HepG2 (cell line): Measurements from ENCODE around the gene ZNF189. TPM values are rescaled to one million over a fixed set of nuclear protein-coding genes. Genes with fewer than 3 reads are reported as not detected.

Experiments
- CHD2 ChIP-seq: IDR thresholded peaks from 2 replicates; pipeline ENCODE4 v1.6.1; 2011; ENCODE audit warnings: low read depth, low read length, improper control_type of control experiment
- EED ChIP-seq: sonication (generic); formaldehyde crosslinking; IDR thresholded peaks from 2 replicates; pipeline ENCODE4 v1.5.0; 2020; ENCODE audit warnings: mild to moderate bottlenecking, missing genetic modification reagents
- ELF3 ChIP-seq: IDR thresholded peaks from 2 replicates; pipeline ENCODE4 v1.6.1; 2016; ENCODE audit warnings: missing genetic modification reagents, missing compliant biosample characterization
- GATAD2A ChIP-seq: IDR thresholded peaks from 2 replicates; pipeline ENCODE4 v1.6.1; 2016
- KDM1A ChIP-seq: IDR thresholded peaks from 2 replicates; pipeline ENCODE4 v1.6.1; 2016; ENCODE audit warnings: missing compliant biosample characterization
- NCOR1 ChIP-seq: fragments of 200-600 bp; sonication (generic); IDR thresholded peaks from 2 replicates; pipeline ENCODE4 v1.7.0; 2017; ENCODE audit warnings: antibody characterized with exemption, low read length, borderline replicate concordance
- SOX5 ChIP-seq: IDR thresholded peaks from 2 replicates; pipeline ENCODE4 v1.6.1; 2016; ENCODE audit warnings: borderline replicate concordance
- ZBTB8A ChIP-seq: sonication (generic); formaldehyde crosslinking; IDR thresholded peaks from 2 replicates; pipeline ENCODE4 v1.4.0; 2020; ENCODE audit warnings: mild to moderate bottlenecking, low read depth, missing genetic modification reagents, borderline replicate concordance
- ZNF564 ChIP-seq: sonication (generic); formaldehyde crosslinking; IDR thresholded peaks from 2 replicates; pipeline ENCODE4 v1.8.1; 2023; ENCODE audit warnings: mild to moderate bottlenecking, missing genetic modification reagents
- polyA plus RNA-seq, 8 experiments: library from polyadenylated mRNA; depleted of rRNA in 3 of 8; stranded (reverse) in 7 of 8; unstranded in 1 of 8; fragments of >200 nt; fragmentation: Illumina TruSeq in 4 of 8; extraction: Trizol in 4 of 8; gene quantifications; 2 replicates each; pipeline versions ENCODE4 v1.2.1 to v1.2.3, GENCODE V29; 2011 to 2016; ENCODE audit warnings: low read depth in 4 of 8, missing spikeins in 1 of 8, mixed read lengths in 1 of 8; ENCODE audit not compliant: insufficient read depth in 1 of 8
- total RNA-seq, 5 experiments: library from RNA; depleted of rRNA; stranded (reverse); fragments of >200 nt; fragmentation: Illumina TruSeq; extraction: Trizol; gene quantifications; 2 replicates each; pipeline ENCODE4 v1.2.3, GENCODE V29; 2016; ENCODE audit warnings: low read depth in 1 of 5
- TF ChIP-seq, protein P1 (sequence below): fragments of 450-650 bp; IDR thresholded peaks from 2 replicates; pipeline ENCODE4 v1.6.1; 2017
- TF ChIP-seq, protein P2 (sequence below): IDR thresholded peaks from 2 replicates; pipeline ENCODE4 v1.6.1; 2016
- TF ChIP-seq, protein P3 (sequence below): sonication (generic); formaldehyde crosslinking; IDR thresholded peaks from 2 replicates; pipeline ENCODE4 v1.8.0; 2022; ENCODE audit warnings: mild to moderate bottlenecking, missing genetic modification reagents, borderline replicate concordance
- TF ChIP-seq, protein P4 (sequence below): sonication (generic); formaldehyde crosslinking; IDR thresholded peaks from 2 replicates; pipeline ENCODE4 v1.5.1; 2020; ENCODE audit warnings: missing genetic modification reagents, mild to moderate bottlenecking, borderline replicate concordance
- TF ChIP-seq, protein P5 (sequence below): sonication (generic); formaldehyde crosslinking; IDR thresholded peaks from one replicate; pipeline ENCODE4 v1.5.1; 2020; ENCODE audit warnings: mild to moderate bottlenecking, missing genetic modification reagents; ENCODE audit errors: not compliant biosample characterization

Gene ZNF189
- total and polyA plus RNA-seq, 2 of the 13 experiments (the other 11 are each of a cell fraction or from before 2014, with no cell fraction given), result 8.4 to 50.0 TPM

DNA sequence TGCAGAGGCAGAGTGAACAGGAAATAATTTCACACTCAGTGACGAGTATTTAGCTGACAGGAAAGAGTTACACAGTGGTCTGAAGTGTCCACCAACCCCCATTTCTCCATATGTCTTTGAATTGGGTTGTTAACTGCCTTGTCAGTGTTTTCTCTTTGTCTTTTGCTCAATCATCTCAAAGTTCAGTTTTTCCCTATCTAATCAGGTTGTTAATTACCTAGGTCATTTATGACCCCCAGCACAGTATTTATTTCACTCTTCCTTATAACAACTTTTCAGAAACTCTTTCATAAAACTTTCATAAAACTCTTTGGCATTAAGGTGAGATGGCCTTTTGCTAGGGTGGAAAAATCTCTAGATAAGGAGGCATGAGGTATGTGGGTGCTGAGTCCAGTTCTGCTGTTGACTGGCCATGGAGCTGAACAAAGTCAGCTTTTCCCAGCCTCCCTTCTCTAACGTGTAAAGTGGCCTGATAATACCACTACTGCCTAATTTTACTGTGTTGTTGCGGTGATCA is 42.1 kb downstream of the ZNF189 start (continued):
- TF ChIP-seq CHD2 (no peak), ZNF564 (CRISPR knock-in tag) (no peak), GATAD2A (peak; percentile 50; the same call in 1 of the 2 replicates), ZBTB8A (CRISPR knock-in tag) (no peak), EED (no peak), NCOR1 (peak; percentile 54; the same call in 1 of the 2 replicates), SOX5 (CRISPR knock-in tag) (peak; percentile 41; the same call in 1 of the 2 replicates), ELF3 (CRISPR knock-in tag) (peak; percentile 52; the same call in 1 of the 2 replicates), KDM1A (CRISPR knock-in tag) (no peak)
- TF ChIP-seq, protein P1, sequence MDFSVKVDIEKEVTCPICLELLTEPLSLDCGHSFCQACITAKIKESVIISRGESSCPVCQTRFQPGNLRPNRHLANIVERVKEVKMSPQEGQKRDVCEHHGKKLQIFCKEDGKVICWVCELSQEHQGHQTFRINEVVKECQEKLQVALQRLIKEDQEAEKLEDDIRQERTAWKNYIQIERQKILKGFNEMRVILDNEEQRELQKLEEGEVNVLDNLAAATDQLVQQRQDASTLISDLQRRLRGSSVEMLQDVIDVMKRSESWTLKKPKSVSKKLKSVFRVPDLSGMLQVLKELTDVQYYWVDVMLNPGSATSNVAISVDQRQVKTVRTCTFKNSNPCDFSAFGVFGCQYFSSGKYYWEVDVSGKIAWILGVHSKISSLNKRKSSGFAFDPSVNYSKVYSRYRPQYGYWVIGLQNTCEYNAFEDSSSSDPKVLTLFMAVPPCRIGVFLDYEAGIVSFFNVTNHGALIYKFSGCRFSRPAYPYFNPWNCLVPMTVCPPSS, result no peak
- TF ChIP-seq, protein P2, sequence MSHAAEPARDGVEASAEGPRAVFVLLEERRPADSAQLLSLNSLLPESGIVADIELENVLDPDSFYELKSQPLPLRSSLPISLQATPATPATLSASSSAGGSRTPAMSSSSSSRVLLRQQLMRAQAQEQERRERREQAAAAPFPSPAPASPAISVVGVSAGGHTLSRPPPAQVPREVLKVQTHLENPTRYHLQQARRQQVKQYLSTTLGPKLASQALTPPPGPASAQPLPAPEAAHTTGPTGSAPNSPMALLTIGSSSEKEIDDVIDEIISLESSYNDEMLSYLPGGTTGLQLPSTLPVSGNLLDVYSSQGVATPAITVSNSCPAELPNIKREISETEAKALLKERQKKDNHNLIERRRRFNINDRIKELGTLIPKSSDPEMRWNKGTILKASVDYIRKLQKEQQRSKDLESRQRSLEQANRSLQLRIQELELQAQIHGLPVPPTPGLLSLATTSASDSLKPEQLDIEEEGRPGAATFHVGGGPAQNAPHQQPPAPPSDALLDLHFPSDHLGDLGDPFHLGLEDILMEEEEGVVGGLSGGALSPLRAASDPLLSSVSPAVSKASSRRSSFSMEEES, result no peak
- TF ChIP-seq, protein P3, sequence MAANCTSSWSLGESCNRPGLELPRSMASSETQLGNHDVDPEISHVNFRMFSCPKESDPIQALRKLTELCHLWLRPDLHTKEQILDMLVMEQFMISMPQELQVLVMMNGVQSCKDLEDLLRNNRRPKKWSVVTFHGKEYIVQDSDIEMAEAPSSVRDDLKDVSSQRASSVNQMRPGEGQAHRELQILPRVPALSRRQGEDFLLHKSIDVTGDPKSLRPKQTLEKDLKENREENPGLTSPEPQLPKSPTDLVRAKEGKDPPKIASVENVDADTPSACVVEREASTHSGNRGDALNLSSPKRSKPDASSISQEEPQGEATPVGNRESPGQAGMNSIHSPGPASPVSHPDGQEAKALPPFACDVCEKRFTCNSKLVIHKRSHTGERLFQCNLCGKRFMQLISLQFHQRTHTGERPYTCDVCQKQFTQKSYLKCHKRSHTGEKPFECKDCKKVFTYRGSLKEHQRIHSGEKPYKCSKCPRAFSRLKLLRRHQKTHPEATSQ (CRISPR knock-in tag), result no peak
- TF ChIP-seq, protein P4, sequence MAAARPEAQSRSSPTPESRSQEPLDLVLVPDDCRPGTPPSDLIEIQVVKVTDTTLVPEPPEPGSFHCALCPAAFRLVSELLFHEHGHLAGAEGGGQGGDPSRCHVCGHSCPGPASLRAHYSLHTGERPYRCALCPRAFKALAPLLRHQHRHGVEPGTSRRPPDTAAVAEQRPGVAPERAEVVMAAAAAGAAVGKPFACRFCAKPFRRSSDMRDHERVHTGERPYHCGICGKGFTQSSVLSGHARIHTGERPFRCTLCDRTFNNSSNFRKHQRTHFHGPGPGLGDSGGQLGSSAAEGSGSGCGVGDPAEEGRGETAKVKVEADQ (CRISPR knock-in tag), result no peak
- TF ChIP-seq, protein P5, sequence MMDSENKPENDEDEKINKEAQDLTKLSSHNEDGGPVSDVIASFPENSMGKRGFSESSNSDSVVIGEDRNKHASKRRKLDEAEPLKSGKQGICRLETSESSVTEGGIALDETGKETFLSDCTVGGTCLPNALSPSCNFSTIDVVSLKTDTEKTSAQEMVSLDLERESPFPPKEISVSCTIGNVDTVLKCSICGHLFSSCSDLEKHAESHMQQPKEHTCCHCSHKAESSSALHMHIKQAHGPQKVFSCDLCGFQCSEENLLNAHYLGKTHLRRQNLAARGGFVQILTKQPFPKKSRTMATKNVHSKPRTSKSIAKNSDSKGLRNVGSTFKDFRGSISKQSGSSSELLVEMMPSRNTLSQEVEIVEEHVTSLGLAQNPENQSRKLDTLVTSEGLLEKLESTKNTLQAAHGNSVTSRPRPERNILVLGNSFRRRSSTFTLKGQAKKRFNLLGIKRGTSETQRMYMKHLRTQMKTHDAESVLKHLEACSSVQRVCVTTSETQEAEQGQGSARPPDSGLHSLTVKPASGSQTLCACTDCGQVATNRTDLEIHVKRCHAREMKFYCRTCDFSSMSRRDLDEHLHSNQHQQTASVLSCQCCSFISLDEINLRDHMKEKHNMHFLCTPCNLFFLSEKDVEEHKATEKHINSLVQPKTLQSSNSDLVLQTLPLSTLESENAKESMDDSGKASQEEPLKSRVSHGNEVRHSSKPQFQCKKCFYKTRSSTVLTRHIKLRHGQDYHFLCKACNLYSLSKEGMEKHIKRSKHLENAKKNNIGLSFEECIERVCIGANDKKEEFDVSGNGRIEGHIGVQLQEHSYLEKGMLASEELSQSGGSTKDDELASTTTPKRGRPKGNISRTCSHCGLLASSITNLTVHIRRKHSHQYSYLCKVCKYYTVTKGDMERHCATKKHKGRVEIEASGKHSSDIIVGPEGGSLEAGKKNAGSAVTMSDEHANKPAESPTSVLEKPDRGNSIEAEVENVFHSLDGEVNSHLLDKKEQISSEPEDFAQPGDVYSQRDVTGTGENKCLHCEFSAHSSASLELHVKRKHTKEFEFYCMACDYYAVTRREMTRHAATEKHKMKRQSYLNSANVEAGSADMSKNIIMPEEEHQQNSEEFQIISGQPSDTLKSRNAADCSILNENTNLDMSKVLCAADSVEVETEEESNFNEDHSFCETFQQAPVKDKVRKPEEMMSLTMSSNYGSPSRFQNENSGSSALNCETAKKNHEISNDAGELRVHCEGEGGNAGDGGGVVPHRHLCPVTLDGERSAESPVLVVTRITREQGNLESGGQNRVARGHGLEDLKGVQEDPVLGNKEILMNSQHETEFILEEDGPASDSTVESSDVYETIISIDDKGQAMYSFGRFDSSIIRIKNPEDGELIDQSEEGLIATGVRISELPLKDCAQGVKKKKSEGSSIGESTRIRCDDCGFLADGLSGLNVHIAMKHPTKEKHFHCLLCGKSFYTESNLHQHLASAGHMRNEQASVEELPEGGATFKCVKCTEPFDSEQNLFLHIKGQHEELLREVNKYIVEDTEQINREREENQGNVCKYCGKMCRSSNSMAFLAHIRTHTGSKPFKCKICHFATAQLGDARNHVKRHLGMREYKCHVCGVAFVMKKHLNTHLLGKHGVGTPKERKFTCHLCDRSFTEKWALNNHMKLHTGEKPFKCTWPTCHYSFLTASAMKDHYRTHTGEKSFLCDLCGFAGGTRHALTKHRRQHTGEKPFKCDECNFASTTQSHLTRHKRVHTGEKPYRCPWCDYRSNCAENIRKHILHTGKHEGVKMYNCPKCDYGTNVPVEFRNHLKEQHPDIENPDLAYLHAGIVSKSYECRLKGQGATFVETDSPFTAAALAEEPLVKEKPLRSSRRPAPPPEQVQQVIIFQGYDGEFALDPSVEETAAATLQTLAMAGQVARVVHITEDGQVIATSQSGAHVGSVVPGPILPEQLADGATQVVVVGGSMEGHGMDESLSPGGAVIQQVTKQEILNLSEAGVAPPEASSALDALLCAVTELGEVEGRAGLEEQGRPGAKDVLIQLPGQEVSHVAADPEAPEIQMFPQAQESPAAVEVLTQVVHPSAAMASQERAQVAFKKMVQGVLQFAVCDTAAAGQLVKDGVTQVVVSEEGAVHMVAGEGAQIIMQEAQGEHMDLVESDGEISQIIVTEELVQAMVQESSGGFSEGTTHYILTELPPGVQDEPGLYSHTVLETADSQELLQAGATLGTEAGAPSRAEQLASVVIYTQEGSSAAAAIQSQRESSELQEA (CRISPR knock-in tag), result no peak
